Activated T-helper 1 cell treated with anti-CD3 and anti-CD28 coated beads, Interleukin-2, amount 50 U/mL, for 16 hours (primary cell): ENCODE data around the gene POLL.

Source experiments
- DNase-seq, 2 donors: peaks; one replicate each; pipeline ENCODE4 v3.0.0-alpha.2; 2020; ENCODE audit warnings: low read depth in 1 of 2, low spot score in 1 of 2

The POLL gene

GRCh38 chr10:101573885-101574753 lies 13.9 kb downstream of the POLL start:
- DNase-seq = no peak

GRCh38 chr10:101572785-101573184 lies 15.3 kb downstream of the POLL start:
- DNase-seq = no peak

DNA sequence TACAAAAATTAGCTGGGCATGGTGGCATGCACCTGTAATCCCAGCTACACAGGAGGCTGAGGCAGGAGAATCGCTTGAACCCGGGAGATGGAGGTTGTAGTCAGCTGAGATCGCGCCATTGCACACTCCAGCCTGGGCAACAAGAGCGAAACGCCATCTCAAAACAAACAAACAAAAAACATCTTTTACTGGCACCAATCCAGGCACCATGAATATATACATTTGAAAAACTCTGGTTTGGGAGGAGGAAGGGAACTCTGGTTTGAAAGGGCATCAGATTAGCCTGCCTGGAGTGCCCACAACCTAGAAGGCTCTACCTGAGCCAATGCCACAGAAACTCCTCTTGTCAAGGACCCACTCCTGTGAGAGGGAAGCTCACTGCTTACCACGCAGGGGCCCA lies 15.9 kb downstream of the POLL start:
- no peak for DNase-seq

DNA sequence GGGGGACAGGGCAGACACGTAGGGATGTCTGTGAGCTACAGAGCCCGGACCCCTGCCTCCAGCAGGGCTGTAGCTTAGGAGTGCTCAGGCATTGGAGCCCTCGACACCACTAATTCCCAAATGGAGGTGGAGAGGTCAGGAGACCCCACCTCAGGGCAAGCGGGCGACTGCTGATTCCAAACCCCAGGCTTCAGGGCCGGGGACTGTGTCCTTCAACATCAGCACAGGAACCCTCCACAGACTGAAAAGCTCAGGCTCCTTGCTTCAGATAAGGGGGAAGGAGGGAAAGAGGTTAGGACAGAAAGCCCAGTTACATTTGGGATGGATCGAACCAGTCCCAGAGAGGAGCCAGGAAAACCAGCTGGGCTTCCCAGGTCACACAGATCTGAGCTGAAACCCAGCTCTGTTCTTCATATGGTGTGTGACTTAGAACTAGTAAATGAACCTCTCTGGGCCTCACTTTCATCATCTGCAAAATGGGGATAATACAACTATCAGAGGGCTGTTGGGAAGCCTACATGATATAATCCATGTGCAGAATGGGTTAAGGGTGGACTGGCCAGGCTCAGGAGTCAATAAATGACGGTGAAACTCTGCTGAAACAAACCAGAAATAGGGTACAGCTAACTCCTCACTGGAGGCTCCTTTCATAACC lies 16.7 kb downstream of the POLL start:
- DNase-seq = no peak

GRCh38 chr10:101570428-101571270 lies 17.4 kb downstream of the POLL start:
- DNase-seq = no peak

- DNase-seq = peak; percentile 67 to 73
Observed at GRCh38 chr10:101569622-101570427, 18.2 kb downstream of the POLL start.

DNA sequence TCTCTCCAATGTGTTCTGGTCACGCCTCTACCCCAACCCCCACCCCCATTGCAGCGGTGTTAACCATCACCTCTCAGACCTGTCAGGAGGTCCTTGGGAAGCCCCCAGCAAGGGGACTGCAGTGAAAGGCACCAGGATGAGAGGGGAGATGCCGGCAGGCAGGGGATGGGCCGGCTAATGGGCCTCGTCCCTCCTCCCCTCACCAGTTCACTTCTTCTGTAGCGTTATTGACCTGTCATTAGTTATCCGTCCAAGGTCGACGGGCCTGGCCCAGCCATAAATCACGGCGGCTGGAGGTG lies 18.8 kb downstream of the POLL start:
- no peak for DNase-seq

DNA sequence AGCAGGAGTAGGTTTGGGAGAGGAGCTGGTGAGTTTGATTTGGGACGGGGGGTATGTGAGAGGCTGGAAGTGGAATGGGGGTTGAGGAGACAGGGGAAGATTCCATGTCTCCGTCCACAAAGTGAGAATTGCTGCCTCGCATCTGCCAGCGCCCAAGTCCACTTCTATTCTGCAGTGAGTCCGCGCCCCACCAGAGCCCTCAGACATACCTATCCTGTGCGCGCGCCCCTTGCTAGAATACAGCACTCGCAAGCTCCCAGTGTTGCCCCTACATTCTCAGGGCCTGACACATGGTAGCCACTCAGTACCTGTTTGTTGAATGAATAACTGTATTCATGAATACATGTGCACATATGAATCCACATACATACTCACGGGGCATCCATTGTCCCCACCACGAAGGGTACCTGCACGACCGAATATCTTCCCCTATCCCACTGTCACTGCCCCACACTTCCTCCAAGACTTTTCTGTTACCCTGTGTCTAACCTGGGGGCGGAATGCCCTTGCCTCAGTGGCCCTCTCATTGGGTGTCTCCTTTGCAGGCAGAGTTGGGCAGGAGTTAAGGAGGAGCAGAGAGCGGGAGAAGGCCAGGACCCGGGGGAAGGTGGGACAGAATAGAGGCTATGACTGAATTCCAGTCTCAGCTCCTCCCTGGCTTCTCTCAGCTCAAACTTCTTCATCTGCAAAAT lies 19.9 kb downstream of the POLL start:
- DNase-seq = no peak

DNA sequence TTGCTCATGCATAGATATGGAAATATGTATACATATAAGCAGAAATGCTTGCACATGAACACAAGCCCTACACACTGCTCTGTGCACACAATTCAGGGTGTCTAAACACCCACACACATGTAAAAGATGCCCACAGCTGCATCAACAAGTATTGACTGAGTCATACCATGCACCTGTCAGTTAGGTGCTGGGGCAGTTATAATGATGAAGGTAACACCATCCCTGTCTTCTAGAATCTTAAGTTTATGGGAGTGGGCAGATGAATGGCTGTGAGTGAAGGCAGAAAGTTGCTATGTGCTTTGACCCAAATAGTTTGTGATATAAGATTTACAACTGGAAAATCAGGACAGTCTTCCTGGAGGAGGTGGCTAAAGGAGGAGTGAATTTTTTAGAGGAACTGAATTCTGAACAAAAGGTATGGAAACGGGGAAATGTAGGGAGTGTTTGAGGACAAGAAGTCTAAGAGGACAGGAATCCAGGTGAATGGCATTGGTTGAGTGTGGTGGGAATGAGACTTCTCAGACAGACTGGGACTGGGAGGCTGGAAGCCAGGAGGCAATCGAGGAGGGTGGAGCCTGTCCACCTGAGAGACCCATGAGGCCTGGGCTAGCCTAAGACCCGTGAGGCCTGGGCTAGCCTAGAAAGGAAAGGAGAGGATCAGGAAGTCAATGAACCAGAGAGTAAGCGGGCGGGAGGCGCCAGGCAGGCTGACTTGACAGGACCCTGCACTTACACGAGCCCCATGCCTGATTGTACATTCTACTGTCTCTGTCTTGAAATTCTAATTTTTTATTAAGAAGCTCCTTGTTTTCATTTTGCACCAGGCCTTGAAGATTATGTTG lies 20.7 kb downstream of the POLL start:
- no peak for DNase-seq

- no peak for DNase-seq
Observed at GRCh38 chr10:101566333-101567164, 21.5 kb downstream of the POLL start.

GRCh38 chr10:101565936-101566332 lies 22.1 kb downstream of the POLL start:
- no peak for DNase-seq

DNA sequence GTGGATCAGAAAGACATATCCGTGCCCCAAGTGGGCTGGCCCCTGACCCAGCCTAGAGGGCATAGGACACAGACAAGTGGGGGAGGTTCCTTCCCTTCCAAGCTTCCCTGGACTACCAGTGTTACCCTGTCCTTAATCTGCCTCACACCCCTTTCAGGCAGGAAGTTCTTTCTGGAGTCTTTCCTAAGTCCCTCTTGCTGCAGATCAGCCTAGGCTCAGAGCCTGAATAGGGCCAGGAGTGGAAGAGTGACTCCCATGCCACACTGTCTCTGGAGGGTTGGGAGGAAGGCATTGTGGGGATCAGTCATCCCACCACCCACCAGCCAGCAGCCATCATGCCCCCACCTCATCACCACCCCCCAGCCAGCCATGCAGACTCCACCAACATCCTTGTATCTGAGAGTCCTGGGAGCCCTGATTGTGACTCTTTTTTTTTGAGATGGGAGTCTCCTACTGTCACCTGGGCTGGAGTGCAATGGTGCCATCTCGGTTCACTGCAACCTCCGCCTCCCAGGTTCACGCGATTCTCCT lies 22.6 kb downstream of the POLL start:
- no peak for DNase-seq

DNA sequence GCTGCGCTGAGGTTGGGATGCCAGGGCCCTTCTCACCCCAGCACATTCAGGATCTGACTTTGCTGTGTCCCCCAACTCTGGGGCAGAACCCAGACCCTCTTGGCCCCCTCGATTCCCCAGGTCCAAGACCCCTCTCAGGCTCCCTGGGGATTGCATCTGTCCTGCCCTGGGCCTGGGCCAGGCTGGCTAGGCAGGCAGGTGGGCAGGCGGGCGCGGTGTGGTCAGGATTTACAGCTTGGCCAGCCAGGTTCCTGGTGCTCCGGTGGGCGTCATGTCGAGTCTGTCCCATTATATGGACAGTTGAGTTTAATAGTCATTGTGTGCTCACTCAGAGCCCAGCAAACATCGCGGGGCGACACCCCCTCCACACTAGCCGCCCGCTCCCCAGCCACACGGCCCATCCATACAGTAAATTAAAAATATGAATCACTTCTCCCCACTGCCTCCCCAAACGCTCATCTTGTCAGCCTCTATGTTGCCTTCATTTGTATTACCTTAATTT lies 23.5 kb downstream of the POLL start:
- DNase-seq = no peak

GRCh38 chr10:101563497-101564040 lies 24.5 kb downstream of the POLL start:
- no peak for DNase-seq

DNA sequence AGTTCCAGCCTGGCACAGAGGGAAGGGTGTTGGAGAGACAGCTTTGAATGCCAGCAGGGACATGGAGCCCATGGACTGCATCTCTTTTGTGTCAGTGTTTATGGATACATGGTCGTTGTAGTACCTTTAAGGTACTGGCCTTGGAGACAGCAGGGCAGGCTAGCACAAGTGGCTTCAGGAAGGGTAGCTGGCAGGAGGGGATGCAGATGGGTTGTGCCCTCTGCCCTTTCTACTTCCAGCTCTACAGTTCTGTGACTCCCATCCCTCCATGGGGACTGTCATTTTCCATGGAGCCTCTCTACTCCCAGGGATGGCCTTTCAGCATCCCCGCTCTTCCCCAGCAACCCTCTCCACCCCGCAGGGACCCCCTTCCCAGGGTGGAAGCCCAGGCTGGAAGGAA lies 25.1 kb downstream of the POLL start:
- DNase-seq = no peak

DNA sequence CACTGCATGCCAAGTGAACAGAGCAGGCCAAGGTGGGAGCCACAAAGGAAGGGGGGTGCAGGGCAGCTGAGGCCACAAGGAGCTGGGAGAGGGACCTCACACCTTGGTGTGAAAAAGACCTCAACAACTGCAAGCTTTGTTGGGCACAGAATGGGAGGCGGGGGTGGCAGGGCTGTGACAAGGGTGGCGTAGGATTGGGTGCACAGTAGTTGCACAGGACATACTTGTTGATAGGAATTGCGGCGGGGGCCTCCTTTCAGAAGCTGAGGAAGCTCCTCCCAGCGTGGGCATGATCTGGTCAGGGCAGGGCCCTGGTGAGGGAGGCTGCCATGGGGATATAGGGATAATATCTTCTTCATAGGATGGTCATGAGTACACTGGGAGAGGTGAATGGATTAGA lies 25.8 kb downstream of the POLL start:
- no peak for DNase-seq

- no peak for DNase-seq
Observed at GRCh38 chr10:101561068-101561915, 26.8 kb downstream of the POLL start.
